Measurements from ENCODE around the gene TAS2R50. TPM values are rescaled to one million over a fixed set of nuclear protein-coding genes. Genes with fewer than 3 reads are reported as not detected.

TAS2R50 gene
- total and polyA plus RNA-seq, 10 of the 15 experiments (the other 5 are each of a cell fraction or from before 2014, with no cell fraction given) = 0.33 to 3.2 (median 1.6) TPM; not detected in 5

DNA sequence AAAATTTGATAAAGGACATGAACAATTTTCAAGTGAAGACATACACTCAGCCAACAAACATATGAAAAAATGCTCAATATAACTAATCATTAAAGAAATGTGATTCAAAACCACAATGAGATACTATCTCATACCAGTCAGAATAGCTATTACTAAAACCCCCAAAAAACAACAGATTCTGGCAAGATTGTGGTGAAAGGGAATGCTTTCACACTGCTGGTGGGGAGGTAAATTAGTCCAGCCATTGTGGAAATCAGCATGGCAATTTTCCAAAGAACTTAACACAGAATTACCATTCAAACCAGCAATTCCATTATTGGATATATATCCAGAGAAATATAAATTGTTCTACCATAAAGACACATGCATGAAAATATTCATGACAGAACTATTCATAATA lies 29.0 kb downstream of the TAS2R50 start (continued):
- TF ChIP-seq, protein P1, sequence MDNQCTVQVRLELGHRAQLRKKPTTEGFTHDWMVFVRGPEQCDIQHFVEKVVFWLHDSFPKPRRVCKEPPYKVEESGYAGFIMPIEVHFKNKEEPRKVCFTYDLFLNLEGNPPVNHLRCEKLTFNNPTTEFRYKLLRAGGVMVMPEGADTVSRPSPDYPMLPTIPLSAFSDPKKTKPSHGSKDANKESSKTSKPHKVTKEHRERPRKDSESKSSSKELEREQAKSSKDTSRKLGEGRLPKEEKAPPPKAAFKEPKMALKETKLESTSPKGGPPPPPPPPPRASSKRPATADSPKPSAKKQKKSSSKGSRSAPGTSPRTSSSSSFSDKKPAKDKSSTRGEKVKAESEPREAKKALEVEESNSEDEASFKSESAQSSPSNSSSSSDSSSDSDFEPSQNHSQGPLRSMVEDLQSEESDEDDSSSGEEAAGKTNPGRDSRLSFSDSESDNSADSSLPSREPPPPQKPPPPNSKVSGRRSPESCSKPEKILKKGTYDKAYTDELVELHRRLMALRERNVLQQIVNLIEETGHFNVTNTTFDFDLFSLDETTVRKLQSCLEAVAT (IDR thresholded peaks at IDR 0.05) = no peak
- TF ChIP-seq KAT2A (conservative IDR thresholded peaks at IDR 0.05; ENCODE audit: control insufficient read depth, low read depth, low read length) (no peak), TAF1 (IDR thresholded peaks at IDR 0.05; ENCODE audit: borderline replicate concordance, low read depth, low read length) (no peak), ZBED1 (IDR thresholded peaks at IDR 0.05; ENCODE audit: borderline replicate concordance) (no peak), PAX5 (IDR thresholded peaks at IDR 0.05; ENCODE audit: borderline replicate concordance, low read depth, low read length) (no peak), KLF5 (IDR thresholded peaks at IDR 0.05; ENCODE audit: partially characterized antibody) (no peak), NRF1 (conservative IDR thresholded peaks at IDR 0.05; ENCODE audit: low read depth, low read length) (no peak), CREM (IDR thresholded peaks at IDR 0.05; ENCODE audit: low read depth) (no peak), NBN (IDR thresholded peaks at IDR 0.05) (no peak)

DNA sequence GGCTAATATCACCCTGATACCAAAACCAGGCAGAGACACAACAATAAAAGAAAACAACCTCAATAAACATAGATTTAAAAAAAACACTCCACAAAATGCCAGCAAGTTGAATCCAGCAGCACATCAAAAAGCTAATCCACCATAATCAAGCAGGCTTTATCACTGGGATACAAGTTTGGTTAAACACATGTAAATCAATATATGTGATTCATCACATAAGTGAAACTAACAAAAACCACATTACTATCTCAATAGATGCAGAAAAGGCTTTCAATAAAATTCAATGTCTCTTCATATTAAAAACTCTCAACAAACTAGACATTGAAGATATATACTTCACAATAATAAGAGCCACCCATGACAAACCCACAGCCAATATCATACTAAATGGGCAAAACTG lies 30.6 kb downstream of the TAS2R50 start:
- in situ Hi-C loops (cut with MboI) (no loop called here), intact Hi-C loops (cut with micrococcal nuclease; ENCODE audit: unreplicated experiment) (no loop called here)
- SMC1A ChIA-PET (ENCODE audit: uncharacterized antibody, unreplicated experiment) = no interaction called here
- H3K4me2 ChIP-seq (ENCODE audit: control insufficient read depth, insufficient read depth) = no peak overlapping the region
- H3K9ac ChIP-seq (ENCODE audit: control insufficient read depth, insufficient read depth, low read length) = no peak overlapping the region
- RAD21 ChIA-PET (ENCODE audit: unreplicated experiment) = no interaction called here
- POLR2A ChIA-PET = no interaction called here
- CTCF ChIA-PET = no interaction called here
- H3K4me3 ChIP-seq = no peak overlapping the region
- ATAC-seq = 0 out of 3 replicates have a peak, but pooled peaks have one; percentile 26
- H4K20me1 ChIP-seq (ENCODE audit: control insufficient read depth, insufficient read depth) = no peaks in the 10 kb centered on the region
- no peaks in the 10 kb centered on the region for H3K4me1 ChIP-seq (ENCODE audit: control insufficient read depth, insufficient read depth, low read length)
- H3K27ac ChIP-seq (ENCODE audit: control insufficient read depth, insufficient read depth) = no peak overlapping the region
- BruUV-seq (replicated peaks) = no TSS peak
- no peaks in the 10 kb centered on the region; a peak in 1 of 4 replicates for H3K36me3 ChIP-seq (ENCODE audit: control insufficient read depth in 2 of 2, insufficient read depth in 2 of 2, low read length in 1 of 2)
- H3K9me3 ChIP-seq (replicated peaks; ENCODE audit: control insufficient read depth, insufficient read depth, low read length) = no peaks in the 10 kb centered on the region; the same call in 1 of the 3 replicates
- no peak overlapping the region for H2AFZ ChIP-seq (ENCODE audit: control insufficient read depth, low read depth, low read length)
- TF ChIP-seq RUNX3 (IDR thresholded peaks at IDR 0.05; ENCODE audit: low read length) (0 out of 2 replicates have a peak, but pooled peaks have one; percentile 9), STAT1 (conservative IDR thresholded peaks at IDR 0.05) (no peak), BCL11A (IDR thresholded peaks at IDR 0.05; ENCODE audit: low read depth, low read length) (no peak), SREBF1 (IDR thresholded peaks at IDR 0.05; ENCODE audit: low read length) (no peak), FOXK2 (IDR thresholded peaks at IDR 0.05) (no peak)
- no peaks in the 10 kb centered on the region for H3K27me3 ChIP-seq (replicated peaks in 1 of 2; ENCODE audit: control insufficient read depth in 2 of 2, insufficient read depth in 2 of 2, low read length in 1 of 2)
- no peak for DNase-seq (ENCODE audit: low read depth, low spot score)
- no peak for FAIRE-seq
- H3K79me2 ChIP-seq (ENCODE audit: control insufficient read depth, insufficient read depth, low read length) = peaks cover 2% of the 10 kb centered on the region

All from GM12878 (cell line).